HG02571 (cell line): Measurements from ENCODE around the gene HIPK3.
"Not testable (repeated sequence)": the region's sequence is repeated elsewhere in the genome, so short reads cannot be mapped to it uniquely, and the experiment has no call there.

Source experiments
- ATAC-seq: cut with Tn5 transposase; IDR thresholded peaks from one replicate; pipeline ENCODE4 v1.9.1; 2021; ENCODE audit warnings: mild to moderate bottlenecking, moderate library complexity; ENCODE audit not compliant: unreplicated experiment

Gene HIPK3

GRCh38 chr11:33257160-33257896, at the start of gene HIPK3:
TSS of gene HIPK3 (plus strand) at chr11:33257381.
- ATAC-seq = peak; percentile 79

DNA sequence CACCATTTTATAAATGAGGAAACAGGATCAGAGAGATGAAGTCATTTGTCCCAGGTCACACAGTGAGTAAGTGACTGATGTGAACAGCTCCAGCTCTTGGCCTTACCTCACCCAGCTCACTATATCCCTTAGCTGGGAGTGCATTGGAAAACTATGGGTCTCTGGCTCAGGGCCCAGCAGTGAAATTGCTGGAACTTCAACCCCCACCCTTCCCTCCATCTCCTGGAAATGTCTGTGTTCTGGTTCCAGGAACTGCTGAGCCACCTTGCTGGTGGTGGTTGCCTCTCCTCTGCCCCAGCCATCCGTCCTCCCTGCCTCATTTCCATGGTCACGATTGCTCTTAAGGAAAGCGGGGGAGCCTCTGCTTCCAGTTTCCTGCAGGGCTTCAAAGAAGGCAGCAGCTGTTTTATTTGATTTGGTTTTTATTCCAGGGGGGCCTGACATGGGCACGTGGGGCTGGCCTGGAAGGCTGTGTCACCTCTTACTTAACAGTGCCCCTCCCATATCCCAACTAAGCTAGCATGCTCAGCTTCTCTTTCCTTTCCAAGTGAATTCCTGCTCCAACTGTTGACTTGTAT, 49.7 kb upstream of the HIPK3 start:
- no peak for ATAC-seq

- no peak for ATAC-seq
Measured at GRCh38 chr11:33208150-33208549, 49.0 kb upstream of the HIPK3 start.

DNA sequence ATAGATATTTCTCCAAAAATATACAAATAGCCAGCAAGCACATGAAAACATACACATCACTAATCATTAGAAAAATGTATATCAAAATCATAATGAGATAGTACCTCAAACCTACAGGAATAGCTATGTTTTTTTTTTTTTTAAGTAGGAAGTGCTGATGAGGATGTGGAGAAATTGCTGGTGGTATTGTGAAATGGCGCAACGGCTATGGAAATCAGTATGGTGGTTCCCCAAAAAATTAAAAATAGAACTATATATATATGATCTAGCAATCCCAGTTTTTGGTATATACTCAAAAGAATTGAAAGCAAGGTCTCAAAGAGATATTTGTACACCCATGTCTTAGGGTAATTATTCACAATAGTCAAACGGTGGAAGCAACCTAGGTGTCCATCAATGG, 46.0 kb upstream of the HIPK3 start:
- ATAC-seq = no peak

- no peak for ATAC-seq
Measured at GRCh38 chr11:33211580-33211979, 45.6 kb upstream of the HIPK3 start.

DNA sequence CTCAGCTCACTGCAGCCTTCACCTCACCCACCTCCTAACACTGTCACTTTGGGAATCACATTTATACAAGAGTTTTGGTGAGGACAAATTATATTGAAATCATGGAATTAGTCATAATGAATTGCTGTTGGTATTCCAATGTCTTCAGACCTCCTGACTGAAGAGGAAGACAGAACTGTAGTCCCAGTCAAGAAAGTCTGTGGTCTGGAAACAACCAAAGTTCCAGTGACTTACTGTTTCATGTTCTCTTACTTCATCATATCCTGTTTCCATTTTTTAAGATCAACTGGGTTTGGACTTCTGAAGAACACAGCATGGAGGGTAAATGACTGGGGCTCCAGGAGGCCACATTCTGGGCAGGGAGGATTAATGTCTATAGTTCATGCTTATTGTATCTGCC, 43.0 kb upstream of the HIPK3 start:
- ATAC-seq = no peak

DNA sequence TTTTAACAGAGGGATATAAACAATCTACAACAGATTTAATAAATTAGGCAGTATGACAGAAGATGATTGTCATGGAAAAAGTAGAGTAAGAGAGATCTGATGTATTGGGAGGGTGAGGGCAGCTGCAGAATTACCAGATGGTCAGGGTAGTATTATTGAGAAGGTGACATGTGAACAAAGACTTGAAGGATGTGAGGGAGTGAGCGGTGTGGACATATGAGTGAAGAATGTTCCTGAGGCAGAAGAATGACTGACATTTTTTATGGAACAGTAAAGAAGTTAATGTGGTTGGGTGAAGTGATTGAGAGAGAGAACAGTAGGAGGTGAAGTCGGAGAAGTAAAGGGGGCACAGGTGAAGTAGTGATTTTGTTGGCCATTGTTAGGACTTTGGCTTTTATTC, 42.4 kb upstream of the HIPK3 start:
- ATAC-seq = no peak

- ATAC-seq = not testable (repeated sequence)
Measured at GRCh38 chr11:33216676-33217075, 40.5 kb upstream of the HIPK3 start.

DNA sequence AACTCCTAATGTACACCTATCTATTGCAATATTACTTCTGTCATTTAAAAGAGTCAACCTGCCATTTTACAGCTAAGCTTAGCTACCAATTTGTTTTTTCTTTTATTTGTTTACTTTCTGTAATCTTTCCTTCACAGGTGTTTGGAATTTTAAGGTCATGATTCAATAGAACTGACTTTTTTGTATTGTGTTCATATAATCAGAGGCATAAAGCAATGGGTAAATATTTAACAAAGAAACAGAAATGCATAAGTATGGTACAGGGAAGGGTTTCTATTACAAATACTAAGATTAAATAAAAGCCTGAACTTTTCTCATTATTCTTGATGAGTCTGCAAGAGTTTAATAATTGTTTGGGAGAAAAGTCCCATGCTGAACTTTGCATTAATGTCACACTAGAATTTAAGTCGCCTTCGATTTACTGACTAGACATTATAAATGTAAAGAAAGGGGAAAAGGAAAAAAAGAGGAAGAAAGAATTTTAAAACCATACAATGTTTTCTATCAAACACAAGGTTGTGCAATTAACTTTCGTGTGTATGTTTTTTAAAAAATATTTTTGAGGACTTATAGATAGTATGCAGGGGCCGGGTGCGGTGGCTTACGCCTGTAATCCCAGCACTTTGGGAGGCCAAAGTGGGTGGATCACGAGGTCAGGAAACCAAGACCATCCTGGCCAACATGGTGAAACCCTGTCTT, 35.0 kb upstream of the HIPK3 start:
- ATAC-seq = no peak

- ATAC-seq = no peak
Measured at GRCh38 chr11:33225371-33225770, 31.8 kb upstream of the HIPK3 start.

GRCh38 chr11:33227578-33228261, 29.5 kb upstream of the HIPK3 start:
- no peak for ATAC-seq

DNA sequence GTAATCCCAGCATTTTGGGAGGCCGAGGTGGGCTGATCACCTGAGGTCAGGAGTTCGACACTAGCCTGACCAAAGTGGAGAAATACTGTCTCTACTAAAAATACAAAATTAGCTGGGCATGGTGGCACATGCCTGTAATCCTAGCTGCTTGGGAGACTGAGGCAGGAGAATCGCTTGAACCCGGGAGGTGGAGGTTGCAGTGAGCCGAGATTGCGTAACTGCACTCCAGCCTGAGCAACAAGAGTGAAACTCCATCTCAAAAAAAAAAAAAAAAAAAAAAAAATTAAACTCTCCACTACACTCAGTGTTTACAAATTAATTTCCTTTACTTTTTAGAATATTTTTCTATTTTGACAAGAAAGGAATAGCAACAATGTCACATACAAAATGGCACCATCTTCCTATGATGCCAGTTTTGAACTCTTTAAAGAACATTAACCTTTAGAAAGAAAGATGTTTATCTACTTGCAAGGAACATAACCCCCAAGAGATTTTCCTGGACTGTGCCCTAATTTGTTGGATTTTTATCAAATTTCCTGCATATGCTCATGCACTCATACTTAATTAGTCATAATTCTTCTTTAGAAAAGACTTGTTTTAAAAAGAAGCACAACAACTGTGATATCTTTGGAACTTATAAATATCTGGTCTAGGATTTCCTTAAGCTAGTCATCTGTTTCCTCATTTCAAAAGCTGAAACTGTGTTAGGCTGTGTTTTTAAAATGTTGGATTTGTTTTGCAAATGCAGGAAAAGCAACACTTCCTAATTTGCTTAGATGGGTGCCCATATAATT, 22.6 kb upstream of the HIPK3 start:
- ATAC-seq = no peak

DNA sequence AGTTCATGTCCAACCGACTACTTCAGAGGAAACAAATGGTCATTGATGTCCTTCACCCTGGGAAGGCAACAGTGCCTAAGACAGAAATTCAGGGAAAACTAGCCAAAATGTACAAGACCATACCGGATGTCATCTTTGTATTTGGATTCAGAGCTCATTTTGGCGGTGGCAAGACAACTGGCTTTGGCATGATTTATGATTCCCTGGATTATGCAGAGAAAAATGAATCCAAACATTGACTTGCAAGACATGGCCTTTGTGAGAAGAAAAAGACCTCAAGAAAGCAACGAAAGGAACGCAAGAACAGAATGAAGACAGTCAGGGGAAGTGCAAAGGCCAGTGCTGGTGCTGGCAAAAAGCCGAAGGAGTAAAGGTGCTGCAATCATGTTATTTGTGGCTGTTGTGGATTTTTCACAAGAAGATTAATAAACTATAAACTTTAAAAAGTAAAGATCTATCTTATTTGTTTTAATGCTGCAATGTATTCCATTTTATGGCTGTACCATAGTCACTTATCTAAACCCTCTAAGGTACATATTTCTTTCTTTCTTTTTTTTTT, 20.1 kb upstream of the HIPK3 start:
- ATAC-seq = no peak

- no peak for ATAC-seq
Measured at GRCh38 chr11:33242575-33242974, 14.6 kb upstream of the HIPK3 start.

- ATAC-seq = not testable (repeated sequence)
Measured at GRCh38 chr11:33243654-33244053, 13.5 kb upstream of the HIPK3 start.

DNA sequence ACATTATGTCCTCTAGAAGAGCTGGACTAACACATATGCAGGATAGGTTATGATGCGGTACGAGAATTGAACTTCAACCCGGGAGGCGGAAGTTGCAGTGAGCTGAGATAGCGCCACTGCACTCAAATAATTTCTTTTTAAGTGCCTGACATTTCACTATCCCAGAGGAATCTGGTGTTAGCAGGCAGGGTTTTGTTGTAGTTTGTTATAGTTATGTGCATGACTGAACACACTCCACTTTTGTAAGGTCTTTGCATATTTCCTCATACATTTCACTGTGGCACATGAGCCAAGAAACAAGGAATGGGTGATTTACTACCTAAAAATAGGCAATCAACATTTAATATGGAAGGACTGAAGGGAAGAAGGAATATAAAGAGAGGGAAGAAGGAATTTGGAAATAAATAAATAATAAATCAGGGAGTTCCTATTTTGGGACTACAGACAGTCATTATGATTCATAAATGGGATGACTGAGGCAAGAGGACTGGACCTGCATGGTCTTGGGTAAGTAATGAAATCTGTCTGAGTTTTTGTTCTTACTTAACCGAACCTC, 8.7 kb upstream of the HIPK3 start:
- ATAC-seq = no peak

- no peak for ATAC-seq
Measured at GRCh38 chr11:33256031-33256812, 959 bp upstream of the HIPK3 start.

DNA sequence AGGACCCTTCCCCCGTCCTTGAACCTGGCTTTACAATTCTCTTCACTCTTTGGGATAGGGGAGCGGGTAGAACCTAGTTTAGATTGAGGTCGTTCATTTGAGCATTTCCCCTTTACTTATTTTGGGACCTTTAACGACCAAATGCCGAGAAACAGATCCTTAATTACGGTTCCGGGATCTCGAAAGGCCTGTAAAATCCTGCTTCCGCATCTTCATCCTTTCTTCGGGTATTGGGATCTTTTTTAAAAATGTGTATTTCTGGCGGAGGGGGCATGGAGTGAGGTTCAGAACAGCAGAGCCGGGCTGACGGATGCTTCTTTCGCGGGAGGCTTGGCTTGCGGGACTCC, 395 bp upstream of the HIPK3 start:
- ATAC-seq = no peak

- ATAC-seq = peak; percentile 41
Measured at GRCh38 chr11:33257897-33258630, 883 bp downstream of the HIPK3 start.
